C4-2B (cell line): Measurements from ENCODE around the gene LITAF.

Experiments
- ZFX ChIP-seq: fragments of 450-650 bp; IDR thresholded peaks from 2 replicates; pipeline ENCODE4 v1.6.1; 2017
- TF ChIP-seq, protein P1 (sequence below): fragments of 450-650 bp; conservative IDR thresholded peaks from 2 replicates; pipeline ENCODE4 v1.5.1; 2017; ENCODE audit warnings: mild to moderate bottlenecking

DNA sequence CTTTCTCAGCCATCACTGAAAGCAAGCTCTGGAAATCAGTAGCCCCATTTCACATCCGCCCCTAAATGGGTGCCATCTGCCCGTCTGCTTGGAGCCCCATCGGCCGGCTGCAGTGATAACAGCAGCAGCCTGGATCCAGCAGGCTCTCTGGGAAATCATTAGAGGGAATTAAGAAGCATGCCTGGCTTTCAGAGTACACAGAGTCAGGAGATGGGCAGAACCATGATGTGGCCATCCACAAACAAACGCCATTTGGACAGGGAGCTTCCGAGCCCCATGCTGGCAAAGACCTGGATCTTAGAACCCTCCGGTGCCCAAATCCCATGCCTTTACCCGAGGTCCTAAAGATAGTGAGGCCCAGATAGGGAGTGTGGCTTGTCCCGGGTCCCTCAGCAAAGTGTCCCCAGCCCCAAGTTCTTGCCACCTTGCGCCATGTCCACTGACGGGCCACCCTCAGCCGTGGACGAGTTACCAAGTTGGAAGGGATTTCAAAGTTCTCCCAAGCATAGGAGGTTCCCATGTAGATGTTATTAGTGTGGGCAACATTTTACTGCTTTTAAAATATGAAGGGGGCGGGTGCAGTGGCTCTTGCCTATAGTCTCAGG, 1.0 kb upstream of the LITAF start:
- TF ChIP-seq, protein P1, sequence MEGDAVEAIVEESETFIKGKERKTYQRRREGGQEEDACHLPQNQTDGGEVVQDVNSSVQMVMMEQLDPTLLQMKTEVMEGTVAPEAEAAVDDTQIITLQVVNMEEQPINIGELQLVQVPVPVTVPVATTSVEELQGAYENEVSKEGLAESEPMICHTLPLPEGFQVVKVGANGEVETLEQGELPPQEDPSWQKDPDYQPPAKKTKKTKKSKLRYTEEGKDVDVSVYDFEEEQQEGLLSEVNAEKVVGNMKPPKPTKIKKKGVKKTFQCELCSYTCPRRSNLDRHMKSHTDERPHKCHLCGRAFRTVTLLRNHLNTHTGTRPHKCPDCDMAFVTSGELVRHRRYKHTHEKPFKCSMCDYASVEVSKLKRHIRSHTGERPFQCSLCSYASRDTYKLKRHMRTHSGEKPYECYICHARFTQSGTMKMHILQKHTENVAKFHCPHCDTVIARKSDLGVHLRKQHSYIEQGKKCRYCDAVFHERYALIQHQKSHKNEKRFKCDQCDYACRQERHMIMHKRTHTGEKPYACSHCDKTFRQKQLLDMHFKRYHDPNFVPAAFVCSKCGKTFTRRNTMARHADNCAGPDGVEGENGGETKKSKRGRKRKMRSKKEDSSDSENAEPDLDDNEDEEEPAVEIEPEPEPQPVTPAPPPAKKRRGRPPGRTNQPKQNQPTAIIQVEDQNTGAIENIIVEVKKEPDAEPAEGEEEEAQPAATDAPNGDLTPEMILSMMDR: no peak
- no peak for TF ChIP-seq ZFX
